Spleen (tissue), 11 donors: ENCODE data around the gene C4B. TPM values are rescaled to one million over a fixed set of nuclear protein-coding genes. Genes with fewer than 3 reads are reported as not detected.

Experiments used
- DNase-seq: peaks from one replicate; pipeline ENCODE4 v3.0.0-alpha.2; 2020
- H3K27ac ChIP-seq, 8 donors: fragments of 200-600 bp; sonication (generic) in 7 of 8; 1 replicate in 4 of 8; 2 replicates in 4 of 8; pipeline versions ENCODE4 v1.5.0 to v1.8.0; 2016 to 2021; ENCODE audit warnings: inconsistent platforms in 4 of 8, mild to moderate bottlenecking in 4 of 8, moderate library complexity in 1 of 8
- H3K27me3 ChIP-seq, 7 donors: fragments of 200-600 bp; sonication (generic) in 6 of 7; replicated peaks in 1 of 7; 1 replicate in 4 of 7; 2 replicates in 3 of 7; pipeline versions ENCODE4 v1.5.0 to v1.8.0; 2016 to 2021; ENCODE audit warnings: inconsistent platforms in 3 of 7, mild to moderate bottlenecking in 1 of 7
- H3K36me3 ChIP-seq, 6 donors: fragments of 200-600 bp; sonication (generic) in 5 of 6; 1 replicate in 4 of 6; 2 replicates in 2 of 6; pipeline versions ENCODE4 v1.5.0 to v1.8.0; 2016 to 2021; ENCODE audit warnings: inconsistent platforms in 2 of 6
- H3K4me1 ChIP-seq, 6 donors: fragments of 200-600 bp; sonication (generic) in 5 of 6; 1 replicate in 3 of 6; 2 replicates in 3 of 6; pipeline versions ENCODE4 v1.5.0 to v1.8.0; 2016 to 2021; ENCODE audit warnings: inconsistent platforms in 3 of 6
- H3K4me3 ChIP-seq, 8 donors: fragments of 200-600 bp; sonication (generic) in 7 of 8; 1 replicate in 4 of 8; 2 replicates in 4 of 8; pipeline versions ENCODE4 v1.5.0 to v1.8.0; 2016 to 2021; ENCODE audit warnings: inconsistent platforms in 4 of 8, mild to moderate bottlenecking in 4 of 8, moderate library complexity in 2 of 8
- H3K9me3 ChIP-seq, 8 donors: fragments of 200-600 bp; sonication (generic) in 7 of 8; 1 replicate in 4 of 8; 2 replicates in 4 of 8; pipeline versions ENCODE4 v1.5.0 to v1.8.0; 2016 to 2021; ENCODE audit warnings: inconsistent platforms in 4 of 8
- CTCF ChIP-seq, 11 experiments: fragments of 200-600 bp in 7 of 11; fragments of 450-650 bp in 4 of 11; sonication (generic) in 4 of 11; IDR thresholded peaks in 8 of 11; conservative IDR thresholded peaks in 3 of 11; 1 replicate in 7 of 11; 2 replicates in 4 of 11; pipeline versions ENCODE4 v1.4.0 to v1.8.0; 2016 to 2021; ENCODE audit warnings: antibody characterized with exemption in 11 of 11, inconsistent platforms in 4 of 11, mild to moderate bottlenecking in 1 of 11
- POLR2A ChIP-seq, 3 donors: fragments of 450-650 bp; IDR thresholded peaks; one replicate each; pipeline ENCODE4 v1.5.1; 2017; ENCODE audit warnings: antibody characterized with exemption in 3 of 3, mild to moderate bottlenecking in 1 of 3
- POLR2AphosphoS5 ChIP-seq, 3 donors: sonication (generic); formaldehyde crosslinking; IDR thresholded peaks; one replicate each; pipeline ENCODE4 v1.5.1; 2017; ENCODE audit warnings: antibody characterized with exemption in 3 of 3
- WGBS, 5 donors: extraction: QIAGEN DNeasy Blood & Tissue Kit in 3 of 5; methylation state at CpG; one replicate each; pipeline versions ENCODE4 v1.1.5 to v1.1.7; 2013 to 2018; 5-methylcytosine and 5-hydroxymethylcytosine counted together
- intact Hi-C: fragments of 100-400 bp; cut with DNase I; formaldehyde crosslinking; loops from one replicate; pipeline ENCODE4 v1.15.0; 2023; ENCODE audit warnings: low total_unique reads
- polyA plus RNA-seq, 3 donors: library from polyadenylated mRNA; stranded (reverse); fragments of 200-250 nt; gene quantifications; one replicate each; pipeline ENCODE4 v1.2.1, GENCODE V29; 2013
- total RNA-seq, 7 donors: library from RNA; depleted of rRNA in 3 of 7; stranded (reverse); fragments of >200 nt in 3 of 7; fragmentation: NEBNext Ultra II Directional in 4 of 7; extraction: Animal tissue kit (Norgen Biotek cat#: 25700) in 4 of 7; gene quantifications; one replicate each; pipeline versions ENCODE4 v1.1.0 to v1.2.1, GENCODE V29; 2016 to 2021
- donor health status: healthy with polysubstance abuse.
- donor health status: DM: no; HTN: no; CAD: no; lungs with moderate emphysema.
- donor health status: DM: no; HTN: no; CAD: no.
- donor health status: Bipolar disorder and iron deficiency.
- donor health status: healthy.
- donor health status: DM: no; HTN: no; CAD: no.
- donor health status: DM: yes; HTN: yes; CAD: no.

C4B gene
- total and polyA plus RNA-seq, 10 donors = 57.8 to 308 (median 103) TPM

GRCh38 chr6:31968326-31968725 lies 46.3 kb upstream of the C4B start:
- Histone ChIP-seq H3K9me3 (no peaks in the 10 kb centered on the region), H3K27ac (no peak overlapping the region), H3K4me3 (no peak overlapping the region), H3K4me1 (peaks cover 16 to 42% (median 27%) of the 10 kb centered on the region in 6 donors), H3K27me3 (no peaks in the 10 kb centered on the region), H3K36me3 (peaks cover 6 to 77% (median 71%) of the 10 kb centered on the region in 6 donors)
- no peak for TF ChIP-seq CTCF (IDR thresholded peaks at IDR 0.05 in 8 of 11, conservative IDR thresholded peaks at IDR 0.05 in 3 of 11)
- TF ChIP-seq POLR2A (IDR thresholded peaks at IDR 0.05) = no peak
- peak in 1 of 3 donors; percentile 14 for TF ChIP-seq POLR2AphosphoS5 (IDR thresholded peaks at IDR 0.05)
- DNase-seq = peak; percentile 54
- 82 to 89% (median 87%) methylated on average over 11 of the region's 11 CpGs for WGBS, 5 donors
- intact Hi-C loops = no loop called here

- DNase-seq = peak; percentile 72
- peaks cover 21 to 49% (median 34%) of the 10 kb centered on the region in 6 donors for H3K4me1 ChIP-seq
- no peaks in the 10 kb centered on the region for H3K9me3 ChIP-seq
- H3K27ac ChIP-seq = no peak overlapping the region
- TF ChIP-seq CTCF (IDR thresholded peaks at IDR 0.05 in 8 of 11, conservative IDR thresholded peaks at IDR 0.05 in 3 of 11) = no peak
- peak in 1 of 3 donors; percentile 17 for TF ChIP-seq POLR2AphosphoS5 (IDR thresholded peaks at IDR 0.05)
- H3K36me3 ChIP-seq = peaks cover 3 to 73% (median 64%) of the 10 kb centered on the region in 6 donors
- WGBS, 5 donors = 88 to 94% (median 92%) methylated on average over 20 to 23 of the region's 23 CpGs
- no peak overlapping the region for H3K4me3 ChIP-seq
- no peaks in the 10 kb centered on the region for H3K27me3 ChIP-seq
- intact Hi-C loops = no loop called here
Observed at GRCh38 chr6:31968791-31969711, 45.5 kb upstream of the C4B start.

DNA sequence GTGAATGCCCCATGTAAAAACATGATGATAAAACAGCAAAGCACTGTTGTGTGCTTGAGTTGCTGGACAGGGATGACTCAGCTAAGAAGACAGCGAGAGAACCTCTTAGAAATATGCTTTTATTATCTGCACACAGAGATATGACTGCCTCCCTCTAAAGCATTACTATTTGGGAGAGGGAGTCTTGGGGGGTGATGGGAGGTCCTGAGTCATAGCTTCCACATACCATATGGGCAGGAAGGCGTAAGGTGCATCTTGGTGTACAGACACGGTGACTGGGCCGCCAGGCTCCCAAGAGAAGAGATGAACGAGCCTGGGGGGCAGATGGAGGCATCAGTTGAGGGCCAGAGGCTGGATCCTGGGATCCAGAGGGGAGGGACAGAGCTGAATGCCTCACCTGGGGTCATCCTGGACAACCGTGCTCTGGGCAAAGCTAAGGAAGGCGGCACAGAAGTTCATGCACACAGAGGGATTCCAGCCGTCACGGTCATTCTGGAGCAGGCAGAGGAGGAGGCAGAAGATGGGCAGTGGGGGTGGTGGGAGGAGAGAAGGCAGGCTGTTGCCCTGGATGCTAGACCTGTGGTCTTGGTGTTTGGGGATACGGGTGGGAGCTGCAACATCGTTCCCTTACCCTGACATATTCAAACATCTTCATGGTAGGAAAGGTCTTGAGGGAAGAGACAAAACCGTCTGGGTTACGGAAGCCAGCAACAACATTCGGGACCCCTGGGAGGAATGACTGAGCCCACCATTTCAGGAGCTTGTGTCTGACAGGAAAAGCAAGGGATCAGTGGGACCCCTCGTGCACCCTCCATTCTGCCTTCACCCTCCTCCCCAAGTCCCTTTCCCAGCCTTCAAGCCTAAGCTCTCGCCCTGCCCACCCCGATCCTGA lies 44.6 kb upstream of the C4B start:
- WGBS, 5 donors = 79 to 86% (median 83%) methylated on average over 17 of the region's 17 CpGs
- H3K4me3 ChIP-seq = peak overlapping the region in 1 of 8 donors; percentile 93
- intact Hi-C loops = no loop called here

DNA sequence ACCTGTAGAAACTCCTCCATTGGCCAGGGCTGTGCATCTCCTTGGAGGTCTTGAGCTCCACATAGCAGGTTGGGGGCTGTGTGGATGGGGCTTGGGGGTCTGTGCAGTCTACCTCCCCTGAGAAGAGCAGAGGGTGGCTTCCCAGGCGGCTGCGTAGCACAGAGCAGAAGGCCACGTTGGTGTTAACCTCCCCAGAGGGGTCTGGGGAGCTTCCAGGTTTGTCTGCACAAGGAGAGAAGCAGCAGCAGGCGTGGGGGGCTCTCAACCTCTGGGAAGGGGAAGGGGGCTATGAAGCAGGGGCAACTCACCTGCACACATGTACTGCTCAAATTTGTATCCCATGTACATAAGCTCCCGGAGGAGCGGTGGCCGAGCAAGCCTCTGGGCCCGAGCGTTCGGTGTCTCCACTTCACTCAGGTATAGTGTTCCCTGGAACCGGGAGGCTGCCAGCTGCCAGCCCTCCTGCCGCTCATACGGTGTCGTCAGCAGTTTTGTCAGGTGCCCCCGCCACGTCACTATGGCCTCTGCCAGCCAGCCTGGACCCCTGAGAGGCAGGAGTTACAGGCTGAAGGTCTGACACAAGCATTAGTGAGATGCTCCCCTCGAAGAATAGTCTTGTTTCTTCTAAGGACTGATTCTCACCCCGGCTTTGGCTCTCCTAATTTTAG lies 43.9 kb upstream of the C4B start:
- H3K36me3 ChIP-seq = peaks cover 0 to 71% (median 48%) of the 10 kb centered on the region in 6 donors
- 77 to 88% (median 82%) methylated on average over 16 to 18 of the region's 18 CpGs for WGBS, 5 donors
- H3K27ac ChIP-seq = peak overlapping the region; percentile 91 to 99 (median 98)

More for the DNA sequence above, 44.6 kb upstream of the C4B start:
- Histone ChIP-seq H3K9me3 (no peaks in the 10 kb centered on the region), H3K36me3 (peaks cover 0 to 71% (median 55%) of the 10 kb centered on the region in 6 donors), H3K27me3 (no peaks in the 10 kb centered on the region), H3K27ac (peak overlapping the region in 5 of 8 donors; percentile 95 to 99 (median 97)), H3K4me1 (peaks cover 21 to 58% (median 36%) of the 10 kb centered on the region in 6 donors)
- TF ChIP-seq POLR2A (IDR thresholded peaks at IDR 0.05) (no peak), POLR2AphosphoS5 (IDR thresholded peaks at IDR 0.05) (peak in 1 of 3 donors; percentile 5)
- peak; percentile 73 for DNase-seq

More for the DNA sequence above, 43.9 kb upstream of the C4B start:
- Histone ChIP-seq H3K4me3 (peak overlapping the region in 7 of 8 donors; percentile 60 to 93 (median 77)), H3K27me3 (no peaks in the 10 kb centered on the region), H3K9me3 (no peaks in the 10 kb centered on the region), H3K4me1 (peaks cover 21 to 62% (median 36%) of the 10 kb centered on the region in 6 donors)
- intact Hi-C loops = no loop called here
- peak; percentile 84 for DNase-seq
- TF ChIP-seq CTCF (IDR thresholded peaks at IDR 0.05 in 8 of 11, conservative IDR thresholded peaks at IDR 0.05 in 3 of 11) (no peak), POLR2AphosphoS5 (IDR thresholded peaks at IDR 0.05) (peak in 2 of 3 donors; percentile 3 to 62), POLR2A (IDR thresholded peaks at IDR 0.05) (no peak)
